ENCODE data around the gene S100A4.

DNA sequence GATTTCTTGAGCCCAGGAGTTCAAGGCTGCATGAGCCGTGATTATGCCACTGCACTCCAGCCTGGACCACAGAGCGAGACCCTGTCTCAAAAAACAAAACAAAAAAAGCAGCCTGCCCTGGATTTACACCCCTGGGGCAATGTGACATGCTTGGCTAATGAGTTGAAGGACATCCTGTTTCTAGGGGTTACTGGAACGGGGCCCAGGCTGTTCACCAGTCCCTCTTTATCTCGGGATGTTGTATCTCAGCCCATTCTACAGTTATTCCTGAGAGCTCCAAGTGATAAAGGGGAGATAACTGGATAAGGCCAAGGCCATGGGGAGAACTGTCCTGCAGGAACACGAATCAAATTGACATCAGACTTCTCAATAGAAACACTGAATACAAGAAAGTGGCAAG, 41.7 kb upstream of the S100A4 start:
- TF ChIP-seq, protein P1, sequence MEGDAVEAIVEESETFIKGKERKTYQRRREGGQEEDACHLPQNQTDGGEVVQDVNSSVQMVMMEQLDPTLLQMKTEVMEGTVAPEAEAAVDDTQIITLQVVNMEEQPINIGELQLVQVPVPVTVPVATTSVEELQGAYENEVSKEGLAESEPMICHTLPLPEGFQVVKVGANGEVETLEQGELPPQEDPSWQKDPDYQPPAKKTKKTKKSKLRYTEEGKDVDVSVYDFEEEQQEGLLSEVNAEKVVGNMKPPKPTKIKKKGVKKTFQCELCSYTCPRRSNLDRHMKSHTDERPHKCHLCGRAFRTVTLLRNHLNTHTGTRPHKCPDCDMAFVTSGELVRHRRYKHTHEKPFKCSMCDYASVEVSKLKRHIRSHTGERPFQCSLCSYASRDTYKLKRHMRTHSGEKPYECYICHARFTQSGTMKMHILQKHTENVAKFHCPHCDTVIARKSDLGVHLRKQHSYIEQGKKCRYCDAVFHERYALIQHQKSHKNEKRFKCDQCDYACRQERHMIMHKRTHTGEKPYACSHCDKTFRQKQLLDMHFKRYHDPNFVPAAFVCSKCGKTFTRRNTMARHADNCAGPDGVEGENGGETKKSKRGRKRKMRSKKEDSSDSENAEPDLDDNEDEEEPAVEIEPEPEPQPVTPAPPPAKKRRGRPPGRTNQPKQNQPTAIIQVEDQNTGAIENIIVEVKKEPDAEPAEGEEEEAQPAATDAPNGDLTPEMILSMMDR (conservative IDR thresholded peaks at IDR 0.05; ENCODE audit: low read length): no peak
- no peak for TF ChIP-seq EZH2phosphoT487 (IDR thresholded peaks at IDR 0.05; ENCODE audit: borderline replicate concordance)

Measured in Loucy (cell line).